HFFc6 (cell line): Measurements from ENCODE around the gene HOXA5. TPM values are rescaled to one million over a fixed set of nuclear protein-coding genes. Genes with fewer than 3 reads are reported as not detected.

Experiments used
- DNase-seq: peaks from one replicate; pipeline ENCODE4 v3.0.0-alpha.2; 2018
- H3K27ac Mint-ChIP-seq: 2 replicates; pipeline ENCODE4 v1.8.0; 2020; ENCODE audit warnings: mild to moderate bottlenecking, mixed read lengths
- H3K27me3 Mint-ChIP-seq: 2 replicates; pipeline ENCODE4 v1.8.0; 2021; ENCODE audit warnings: mild to moderate bottlenecking, moderate library complexity, mixed read lengths; ENCODE audit not compliant: insufficient read depth
- H3K36me3 Mint-ChIP-seq: 2 replicates; pipeline ENCODE4 v1.8.0; 2021; ENCODE audit warnings: low read depth, mixed read lengths
- H3K4me1 Mint-ChIP-seq: 2 replicates; pipeline ENCODE4 v1.8.0; 2020; ENCODE audit warnings: low read depth, mixed read lengths
- H3K4me3 Mint-ChIP-seq: 2 replicates; pipeline ENCODE4 v1.8.0; 2020; ENCODE audit warnings: mild to moderate bottlenecking, moderate library complexity, mixed read lengths
- H3K9me3 Mint-ChIP-seq: 2 replicates; pipeline ENCODE4 v1.8.0; 2020; ENCODE audit warnings: mild to moderate bottlenecking, mixed read lengths
- CTCF ChIP-seq: fragments of 200-600 bp; sonication (generic); IDR thresholded peaks from 2 replicates; pipeline ENCODE4 v1.5.0; 2021; ENCODE audit warnings: antibody characterized with exemption, mild to moderate bottlenecking
- microRNA-seq: library from miRNA; unstranded; fragments of <30 nt; microRNA quantifications from one replicate; pipeline ENCODE4, GENCODE V29; 2019
- total RNA-seq, 6 experiments: library from RNA; stranded (reverse); fragmentation: NEBNext Ultra II Directional; extraction: Animal tissue kit (Norgen Biotek cat#: 25700); gene quantifications; 2 replicates in 1 of 6; 3 replicates in 5 of 6; pipeline ENCODE4 v1.2.3, GENCODE V29; 2021

Gene HOXA5
- total RNA-seq, 6 experiments from 2014 or later, result 2.0 to 3.8 (median 2.8) TPM

GRCh38 chr7:27094304-27095049 lies 49.0 kb downstream of the HOXA5 start:
- Mint-ChIP-seq H3K9me3 (no peaks in the 10 kb centered on the region), H3K36me3 (peaks cover 13% of the 10 kb centered on the region), H3K27me3 (peaks cover 21% of the 10 kb centered on the region), H3K4me1 (peaks cover 34% of the 10 kb centered on the region), H3K27ac (no peak overlapping the region), H3K4me3 (no peak overlapping the region)
- TF ChIP-seq CTCF, result no peak
- DNase-seq, result no peak

GRCh38 chr7:27093184-27093895 lies 50.1 kb downstream of the HOXA5 start:
- Mint-ChIP-seq H3K27ac (no peak overlapping the region), H3K9me3 (no peaks in the 10 kb centered on the region), H3K36me3 (peaks cover 5% of the 10 kb centered on the region; the same call in 1 of the 2 replicates), H3K27me3 (peaks cover 29% of the 10 kb centered on the region), H3K4me3 (no peak overlapping the region), H3K4me1 (peaks cover 23% of the 10 kb centered on the region)
- no peak for DNase-seq
- TF ChIP-seq CTCF, result no peak

- Mint-ChIP-seq H3K36me3 (peaks cover 5% of the 10 kb centered on the region; the same call in 1 of the 2 replicates), H3K4me3 (no peak overlapping the region), H3K27me3 (peaks cover 29% of the 10 kb centered on the region), H3K27ac (no peak overlapping the region), H3K9me3 (no peaks in the 10 kb centered on the region), H3K4me1 (peaks cover 17% of the 10 kb centered on the region)
- DNase-seq, result no peak
- no peak for TF ChIP-seq CTCF
These were observed 50.7 kb downstream of the HOXA5 start for GRCh38 chr7:27092819-27093110.

GRCh38 chr7:27091941-27092818 lies 51.3 kb downstream of the HOXA5 start:
- Mint-ChIP-seq H3K36me3 (peaks cover 2% of the 10 kb centered on the region; the same call in 1 of the 2 replicates), H3K9me3 (no peaks in the 10 kb centered on the region), H3K27ac (no peak overlapping the region), H3K4me3 (no peak overlapping the region), H3K27me3 (peaks cover 34% of the 10 kb centered on the region), H3K4me1 (peaks cover 11% of the 10 kb centered on the region)
- DNase-seq, result no peak
- TF ChIP-seq CTCF, result no peak

- H3K4me3 Mint-ChIP-seq, result no peak overlapping the region
- no peaks in the 10 kb centered on the region for H3K9me3 Mint-ChIP-seq
- no peak for DNase-seq
- peaks cover 34% of the 10 kb centered on the region for H3K27me3 Mint-ChIP-seq
- no peaks in the 10 kb centered on the region for H3K36me3 Mint-ChIP-seq
- no peak for TF ChIP-seq CTCF
- H3K27ac Mint-ChIP-seq, result no peak overlapping the region
- H3K4me1 Mint-ChIP-seq, result peaks cover 8% of the 10 kb centered on the region; the same call in 1 of the 2 replicates
These were observed 52.4 kb downstream of the HOXA5 start for GRCh38 chr7:27091105-27091504.

Small RNAs within 50 kb of the gene (microRNA-seq; reads per million reads assigned to microRNA genes)
- gene MIR196B, result 7,181 reads per million, percentile 92 among the genes with 10 or more reads in this experiment

Other genes with a start within 250 kb of the HOXA5 start
- gene HOXA1, start 47.7 kb downstream of the HOXA5 start, total RNA-seq, result under 1 TPM; 0.28 to 0.81 (median 0.45) TPM
- under 1 TPM in 3 of 6 experiments, not detected in 3; 0.10 to 0.17 (median 0.14) TPM for gene HOXA2, start 41.0 kb downstream of the HOXA5 start, total RNA-seq
- gene HOXA4, start 12.9 kb downstream of the HOXA5 start, total RNA-seq, result 1 to 10 TPM in 1 of 6 experiments, under 1 TPM in 5; 0.38 to 1.0 (median 0.47) TPM
- gene HOXA6, start 4.1 kb upstream of the HOXA5 start, total RNA-seq, result 1 to 10 TPM; 2.3 to 3.8 (median 2.8) TPM
- 1 to 10 TPM in 3 of 6 experiments, under 1 TPM in 3; 0.33 to 1.9 (median 1.1) TPM for gene HOXA3, start 8.9 kb upstream of the HOXA5 start, total RNA-seq
- 1 to 10 TPM; 6.2 to 8.2 (median 6.8) TPM for gene HOXA7, start 13.0 kb upstream of the HOXA5 start, total RNA-seq
- gene HOXA9, start 21.9 kb upstream of the HOXA5 start, total RNA-seq, result 10 to 100 TPM; 25.2 to 37.0 (median 26.7) TPM
- 10 to 100 TPM; 38.9 to 43.5 (median 41.1) TPM for gene HOXA10, start 30.6 kb upstream of the HOXA5 start, total RNA-seq
- 10 to 100 TPM; 33.1 to 42.1 (median 39.1) TPM for gene HOXA11, start 41.6 kb upstream of the HOXA5 start, total RNA-seq
- gene HOXA13, start 56.4 kb upstream of the HOXA5 start, total RNA-seq, result 10 to 100 TPM; 11.1 to 16.0 (median 13.1) TPM
- gene EVX1, start 99.1 kb upstream of the HOXA5 start, total RNA-seq, result not detected